SU-DHL-6 (cell line): ENCODE data around the gene AIP.

Experiments
- CTCF ChIP-seq: fragments of 200-600 bp; sonication (generic); IDR thresholded peaks from one replicate; pipeline ENCODE4 v1.5.1; 2017; ENCODE audit warnings: antibody characterized with exemption, mild to moderate bottlenecking, low read length, moderate library complexity; ENCODE audit not compliant: insufficient read depth, poor library complexity, severe bottlenecking
- EZH2phosphoT487 ChIP-seq: fragments of 200-600 bp; sonication (generic), shearing (Covaris generic); conservative IDR thresholded peaks from 2 replicates; pipeline ENCODE4 v1.6.1; 2018; ENCODE audit warnings: mild to moderate bottlenecking, antibody characterized with exemption, low read length, moderate library complexity, mixed read lengths

DNA sequence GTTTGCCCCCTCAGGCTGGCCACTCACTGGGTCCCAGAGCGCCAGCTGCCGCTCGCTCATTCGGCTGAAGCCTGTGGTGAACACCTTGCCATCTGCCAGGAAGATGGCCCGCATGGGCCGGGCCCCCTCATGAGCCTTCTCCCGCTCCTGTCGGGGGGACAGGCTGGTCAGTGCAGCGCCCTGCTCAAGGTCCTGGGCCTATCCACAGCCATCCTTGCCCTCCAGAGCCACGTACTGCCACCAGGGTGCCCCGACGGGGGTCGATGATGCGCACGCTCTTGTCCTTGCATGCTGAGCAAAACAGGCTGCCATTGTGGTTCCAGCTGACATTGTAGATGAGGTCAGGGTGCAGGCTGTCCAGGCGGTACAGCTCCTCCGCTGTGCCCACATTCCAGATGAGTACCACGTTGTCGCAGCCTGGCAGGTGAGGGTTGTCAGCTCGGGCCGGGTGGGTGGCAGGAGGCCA lies 41.7 kb upstream of the AIP start:
- TF ChIP-seq CTCF (no peak), EZH2phosphoT487 (no peak)
